Prostate gland (tissue), 2 donors: ENCODE data around the gene SFT2D2.

ENCODE experiments used
- POLR2A ChIP-seq: fragments of 450-650 bp; IDR thresholded peaks from one replicate; pipeline ENCODE4 v1.6.1; 2016; ENCODE audit warnings: antibody characterized with exemption, mild to moderate bottlenecking
- POLR2AphosphoS5 ChIP-seq: sonication (generic); formaldehyde crosslinking; IDR thresholded peaks from one replicate; pipeline ENCODE4 v1.6.1; 2017; ENCODE audit warnings: antibody characterized with exemption
- TF ChIP-seq, protein P1 (sequence below), 4 experiments: fragments of 200-600 bp in 2 of 4; fragments of 450-650 bp in 2 of 4; sonication (generic) in 2 of 4; IDR thresholded peaks; 1 replicate in 3 of 4; 2 replicates in 1 of 4; pipeline ENCODE4 v1.5.1; 2016 to 2019; ENCODE audit warnings: antibody characterized with exemption in 4 of 4, mild to moderate bottlenecking in 2 of 4, moderate library complexity in 2 of 4

GRCh38 chr1:168213349-168213748, 12.5 kb upstream of the SFT2D2 start:
- TF ChIP-seq, protein P1, sequence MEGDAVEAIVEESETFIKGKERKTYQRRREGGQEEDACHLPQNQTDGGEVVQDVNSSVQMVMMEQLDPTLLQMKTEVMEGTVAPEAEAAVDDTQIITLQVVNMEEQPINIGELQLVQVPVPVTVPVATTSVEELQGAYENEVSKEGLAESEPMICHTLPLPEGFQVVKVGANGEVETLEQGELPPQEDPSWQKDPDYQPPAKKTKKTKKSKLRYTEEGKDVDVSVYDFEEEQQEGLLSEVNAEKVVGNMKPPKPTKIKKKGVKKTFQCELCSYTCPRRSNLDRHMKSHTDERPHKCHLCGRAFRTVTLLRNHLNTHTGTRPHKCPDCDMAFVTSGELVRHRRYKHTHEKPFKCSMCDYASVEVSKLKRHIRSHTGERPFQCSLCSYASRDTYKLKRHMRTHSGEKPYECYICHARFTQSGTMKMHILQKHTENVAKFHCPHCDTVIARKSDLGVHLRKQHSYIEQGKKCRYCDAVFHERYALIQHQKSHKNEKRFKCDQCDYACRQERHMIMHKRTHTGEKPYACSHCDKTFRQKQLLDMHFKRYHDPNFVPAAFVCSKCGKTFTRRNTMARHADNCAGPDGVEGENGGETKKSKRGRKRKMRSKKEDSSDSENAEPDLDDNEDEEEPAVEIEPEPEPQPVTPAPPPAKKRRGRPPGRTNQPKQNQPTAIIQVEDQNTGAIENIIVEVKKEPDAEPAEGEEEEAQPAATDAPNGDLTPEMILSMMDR (IDR thresholded peaks at IDR 0.05): no peak
- no peak for TF ChIP-seq POLR2A
- TF ChIP-seq POLR2AphosphoS5: no peak
